Chondrocyte (in vitro differentiated cells): ENCODE results near the gene PAK6. TPM values are rescaled to one million over a fixed set of nuclear protein-coding genes. Genes with fewer than 3 reads are reported as not detected.

Source experiments
- DNase-seq: peaks from one replicate; pipeline ENCODE4 v3.0.0; 2021; ENCODE audit warnings: mixed read lengths, low spot score
- H3K27ac Mint-ChIP-seq: one replicate; pipeline ENCODE4 v1.8.0; 2021; ENCODE audit warnings: mild to moderate bottlenecking, moderate library complexity, mixed read lengths; ENCODE audit not compliant: unreplicated experiment
- H3K27me3 Mint-ChIP-seq: 2 replicates; pipeline ENCODE4 v1.8.0; 2021; ENCODE audit warnings: low read depth, mixed read lengths
- H3K36me3 Mint-ChIP-seq: 2 replicates; pipeline ENCODE4 v1.8.0; 2021; ENCODE audit warnings: low read depth, mixed read lengths
- H3K4me1 Mint-ChIP-seq: 2 replicates; pipeline ENCODE4 v1.8.0; 2021; ENCODE audit warnings: low read depth, mild to moderate bottlenecking, mixed read lengths
- H3K4me3 Mint-ChIP-seq: one replicate; pipeline ENCODE4 v1.8.0; 2021; ENCODE audit warnings: mild to moderate bottlenecking, moderate library complexity, mixed read lengths; ENCODE audit not compliant: unreplicated experiment
- H3K9me3 Mint-ChIP-seq: 2 replicates; pipeline ENCODE4 v1.8.0; 2021; ENCODE audit warnings: low read depth, mixed read lengths
- total RNA-seq: library from RNA; stranded (reverse); gene quantifications from 3 replicates; pipeline ENCODE4 v1.2.1, GENCODE V29; 2021
- TF ChIP-seq, protein P1 (sequence below): fragments of 200-600 bp; sonication (generic); IDR thresholded peaks from 2 replicates; pipeline ENCODE4 v1.5.0; 2021; ENCODE audit warnings: antibody characterized with exemption, mild to moderate bottlenecking, moderate library complexity

Gene PAK6
- total RNA-seq, 1 donor from 2014 or later = 0.37 TPM

DNA sequence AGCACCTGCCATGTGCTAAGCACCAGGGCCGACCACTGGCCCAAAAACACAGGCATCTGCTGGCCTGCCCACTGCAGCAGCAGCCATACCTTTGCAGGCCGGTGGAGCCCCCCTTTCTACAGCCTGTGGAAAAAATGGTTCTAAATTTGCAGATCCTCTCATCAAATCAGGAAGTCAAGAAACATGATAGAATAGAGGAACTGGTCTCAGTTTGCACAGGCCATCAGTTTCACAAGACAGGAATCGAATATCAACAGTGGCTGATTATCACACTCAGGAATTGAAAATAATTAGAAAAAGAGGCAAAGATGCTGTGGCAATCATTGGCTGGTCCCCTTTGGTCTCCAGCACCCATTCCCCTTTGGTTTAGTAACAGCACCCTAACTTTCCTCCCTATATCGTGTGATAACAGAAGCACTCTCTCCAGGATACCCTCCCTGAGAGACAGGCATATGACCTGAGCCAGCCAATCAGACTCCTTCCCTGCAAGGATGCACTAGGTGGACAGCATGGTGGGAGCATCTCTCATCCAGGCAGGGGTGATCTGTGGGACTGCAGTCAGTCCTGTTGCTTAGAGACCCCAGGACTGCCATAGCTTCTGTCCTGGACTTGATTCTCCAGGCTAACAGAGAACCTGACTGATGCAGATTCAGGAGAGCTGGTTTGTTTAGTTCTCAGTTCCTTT, 3.5 kb upstream of the PAK6 start:
- peaks cover 4% of the 10 kb centered on the region for H3K27me3 Mint-ChIP-seq
- DNase-seq = no peak
- no peaks in the 10 kb centered on the region for H3K36me3 Mint-ChIP-seq
- H3K9me3 Mint-ChIP-seq = no peaks in the 10 kb centered on the region
- peaks cover 8% of the 10 kb centered on the region for H3K4me1 Mint-ChIP-seq
- no peak overlapping the region for H3K4me3 Mint-ChIP-seq
- H3K27ac Mint-ChIP-seq = no peak overlapping the region
- TF ChIP-seq, protein P1, sequence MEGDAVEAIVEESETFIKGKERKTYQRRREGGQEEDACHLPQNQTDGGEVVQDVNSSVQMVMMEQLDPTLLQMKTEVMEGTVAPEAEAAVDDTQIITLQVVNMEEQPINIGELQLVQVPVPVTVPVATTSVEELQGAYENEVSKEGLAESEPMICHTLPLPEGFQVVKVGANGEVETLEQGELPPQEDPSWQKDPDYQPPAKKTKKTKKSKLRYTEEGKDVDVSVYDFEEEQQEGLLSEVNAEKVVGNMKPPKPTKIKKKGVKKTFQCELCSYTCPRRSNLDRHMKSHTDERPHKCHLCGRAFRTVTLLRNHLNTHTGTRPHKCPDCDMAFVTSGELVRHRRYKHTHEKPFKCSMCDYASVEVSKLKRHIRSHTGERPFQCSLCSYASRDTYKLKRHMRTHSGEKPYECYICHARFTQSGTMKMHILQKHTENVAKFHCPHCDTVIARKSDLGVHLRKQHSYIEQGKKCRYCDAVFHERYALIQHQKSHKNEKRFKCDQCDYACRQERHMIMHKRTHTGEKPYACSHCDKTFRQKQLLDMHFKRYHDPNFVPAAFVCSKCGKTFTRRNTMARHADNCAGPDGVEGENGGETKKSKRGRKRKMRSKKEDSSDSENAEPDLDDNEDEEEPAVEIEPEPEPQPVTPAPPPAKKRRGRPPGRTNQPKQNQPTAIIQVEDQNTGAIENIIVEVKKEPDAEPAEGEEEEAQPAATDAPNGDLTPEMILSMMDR = no peak

DNA sequence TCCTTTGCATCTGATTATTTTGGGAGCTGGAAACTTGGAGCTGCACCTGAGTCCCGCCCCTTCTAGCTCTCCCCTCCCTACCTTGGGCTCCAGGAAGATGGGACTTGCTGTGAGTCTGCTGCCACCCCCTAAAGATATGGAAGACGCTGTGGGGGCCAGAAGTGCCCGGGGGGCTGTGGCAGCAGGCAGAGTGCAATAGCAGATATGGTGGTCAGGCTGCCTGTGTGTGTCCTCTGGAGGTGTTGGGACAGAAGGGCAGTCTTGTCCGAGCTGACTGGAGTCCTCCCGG, 485 bp downstream of the PAK6 start:
- no peak for DNase-seq
- Mint-ChIP-seq H3K27me3 (peaks cover 4% of the 10 kb centered on the region), H3K27ac (no peak overlapping the region)

DNA sequence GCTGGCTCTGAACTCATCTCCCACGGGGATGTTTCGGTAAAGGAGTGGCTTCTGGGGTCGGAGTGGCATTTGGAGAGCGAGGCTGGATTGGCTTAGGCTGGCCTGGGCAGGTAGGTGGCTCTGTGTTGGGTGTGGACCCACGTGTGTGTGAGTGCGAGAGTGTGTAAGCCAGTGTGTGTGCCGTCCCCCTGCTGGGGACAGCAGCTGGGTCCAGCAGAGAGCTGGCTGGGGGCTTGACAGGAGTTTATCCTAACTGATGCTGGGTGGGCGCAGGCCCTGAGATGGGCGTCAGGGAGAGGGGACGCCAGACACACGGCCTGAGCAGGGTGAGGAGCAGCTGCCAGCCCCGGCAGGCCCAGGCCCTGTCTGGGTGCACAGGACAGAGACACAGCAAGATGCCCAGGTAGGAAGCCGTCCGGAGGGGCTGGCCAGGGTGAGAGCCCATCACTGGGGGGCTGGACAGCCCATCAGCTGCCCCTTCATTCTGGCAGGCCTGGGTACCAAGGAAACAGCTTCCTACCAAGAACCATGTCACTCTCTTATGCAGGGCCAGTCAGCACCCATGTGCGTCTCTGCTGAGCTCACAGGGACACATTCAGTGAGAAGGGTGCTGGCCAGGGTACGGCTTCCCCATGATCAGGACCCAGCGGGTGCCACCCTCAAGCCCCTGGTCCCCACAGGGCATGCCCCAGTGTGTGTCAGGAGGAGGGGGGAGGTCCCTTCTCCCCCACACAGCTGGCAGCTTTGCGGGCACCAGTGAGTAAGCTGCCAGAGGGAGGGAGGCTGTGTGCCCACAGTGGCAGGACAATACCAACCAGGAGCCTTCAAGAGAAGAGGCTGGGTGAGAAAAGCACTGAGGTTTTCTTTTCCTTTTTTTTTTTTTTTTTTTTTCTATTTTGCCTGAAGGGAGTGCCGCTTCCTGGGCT, 1.1 kb downstream of the PAK6 start:
- TF ChIP-seq, protein P1 = no peak
- Mint-ChIP-seq H3K4me1 (peaks cover 8% of the 10 kb centered on the region), H3K27me3 (peaks cover 4% of the 10 kb centered on the region), H3K27ac (no peak overlapping the region), H3K36me3 (no peaks in the 10 kb centered on the region), H3K4me3 (no peak overlapping the region), H3K9me3 (no peaks in the 10 kb centered on the region)
- peak; percentile 77 for DNase-seq

More for the DNA sequence above, 485 bp downstream of the PAK6 start:
- TF ChIP-seq, protein P1 = no peak
- H3K4me3 Mint-ChIP-seq = peak overlapping the region; percentile 53
- H3K4me1 Mint-ChIP-seq = peaks cover 8% of the 10 kb centered on the region
- no peaks in the 10 kb centered on the region for H3K9me3 Mint-ChIP-seq
- H3K36me3 Mint-ChIP-seq = no peaks in the 10 kb centered on the region

DNA sequence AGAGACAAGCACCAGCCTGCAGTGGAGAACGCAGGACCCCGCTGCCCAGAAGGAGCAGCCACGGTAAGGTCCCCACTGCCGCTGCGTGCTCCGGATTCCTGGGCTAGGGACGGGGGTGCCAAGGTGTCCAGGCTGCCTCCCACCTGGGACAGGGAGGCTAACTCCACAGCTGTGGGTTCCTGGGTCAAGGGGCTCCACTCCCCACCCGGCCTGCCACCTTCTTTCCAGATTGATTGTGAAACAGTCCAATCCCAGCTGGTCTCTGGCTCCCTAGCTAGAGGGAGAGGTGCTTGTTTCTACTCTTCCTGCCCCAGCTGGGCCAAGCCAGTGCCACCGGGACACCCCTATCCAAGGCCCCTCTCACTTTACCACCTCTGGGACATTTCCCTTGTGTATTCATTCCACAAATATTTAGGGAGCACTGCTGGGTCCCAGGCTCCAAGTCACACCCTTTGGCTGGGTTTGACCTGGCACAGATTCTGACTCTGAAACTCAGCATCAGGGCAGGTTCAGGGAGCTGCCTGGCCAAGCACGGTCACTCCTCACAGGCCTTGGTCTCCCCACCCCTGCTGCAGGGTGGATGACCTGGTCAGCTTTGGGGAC, 1.9 kb downstream of the PAK6 start:
- Mint-ChIP-seq H3K27ac (no peak overlapping the region), H3K4me1 (peaks cover 8% of the 10 kb centered on the region), H3K36me3 (no peaks in the 10 kb centered on the region), H3K9me3 (no peaks in the 10 kb centered on the region), H3K27me3 (peaks cover 4% of the 10 kb centered on the region), H3K4me3 (no peak overlapping the region)
- TF ChIP-seq, protein P1 = no peak
- DNase-seq = peak; percentile 81
